Endodermal cell (in vitro differentiated cells): ENCODE data around the gene CD151. TPM values are rescaled to one million over a fixed set of nuclear protein-coding genes. Genes with fewer than 3 reads are reported as not detected.

Experiments used
- DNase-seq: peaks from one replicate; pipeline ENCODE4 v3.0.0-alpha.2; 2017
- H3K27ac ChIP-seq: 2 replicates; pipeline ENCODE4 v1.5.1; 2013; ENCODE audit warnings: mild to moderate bottlenecking, low read depth, low read length, moderate library complexity
- H3K27me3 ChIP-seq: 2 replicates; pipeline ENCODE4 v1.6.1; 2013; ENCODE audit warnings: mild to moderate bottlenecking, low read length, moderate library complexity; ENCODE audit not compliant: insufficient read depth, control insufficient read depth, poor library complexity, severe bottlenecking
- H3K36me3 ChIP-seq: 2 replicates; pipeline ENCODE4 v1.7.0; 2013; ENCODE audit warnings: mild to moderate bottlenecking, low read length, moderate library complexity; ENCODE audit not compliant: control insufficient read depth, insufficient read depth
- H3K4me1 ChIP-seq: one replicate; pipeline ENCODE4 v1.7.0; 2013; ENCODE audit warnings: low read length; ENCODE audit not compliant: control insufficient read depth, insufficient read depth
- H3K4me3 ChIP-seq: 2 replicates; pipeline ENCODE4 v1.5.1; 2013; ENCODE audit warnings: mild to moderate bottlenecking, low read length, moderate library complexity
- H3K9ac ChIP-seq: 2 replicates; pipeline ENCODE4 v1.6.1; 2013; ENCODE audit warnings: mild to moderate bottlenecking, low read length, moderate library complexity; ENCODE audit not compliant: poor library complexity, severe bottlenecking; ENCODE audit errors: extremely low read depth
- H3K9me3 ChIP-seq: 2 replicates; pipeline ENCODE4 v1.6.1; 2013; ENCODE audit warnings: mild to moderate bottlenecking, low read length, moderate library complexity; ENCODE audit not compliant: control insufficient read depth
- H3K27ac Mint-ChIP-seq: 2 replicates; pipeline ENCODE4 v1.8.0; 2020; ENCODE audit warnings: mixed read lengths
- H3K27me3 Mint-ChIP-seq: 2 replicates; pipeline ENCODE4 v1.8.0; 2021; ENCODE audit warnings: mild to moderate bottlenecking, mixed read lengths; ENCODE audit not compliant: insufficient read depth
- H3K36me3 Mint-ChIP-seq: 2 replicates; pipeline ENCODE4 v1.8.0; 2020; ENCODE audit warnings: low read depth, mixed read lengths
- H3K4me1 Mint-ChIP-seq: 2 replicates; pipeline ENCODE4 v1.8.0; 2020; ENCODE audit warnings: mixed read lengths
- H3K4me3 Mint-ChIP-seq: 2 replicates; pipeline ENCODE4 v1.8.0; 2020; ENCODE audit warnings: mild to moderate bottlenecking, moderate library complexity, mixed read lengths
- H3K9me3 Mint-ChIP-seq: 2 replicates; pipeline ENCODE4 v1.8.0; 2020; ENCODE audit warnings: mild to moderate bottlenecking, mixed read lengths
- CTCF ChIP-seq: fragments of 200-600 bp; sonication (generic); conservative IDR thresholded peaks from 2 replicates; pipeline ENCODE4 v1.5.0; 2021; ENCODE audit warnings: antibody characterized with exemption, mild to moderate bottlenecking
- WGBS, 2 experiments: methylation state at CpG; one replicate each; pipeline versions ENCODE4 v1.1.5 to v1.1.7; 2013; ENCODE audit warnings: missing lambda C conversion rate in 2 of 2, mixed read lengths in 1 of 2; ENCODE audit not compliant: insufficient coverage in 1 of 2, insufficient read length in 1 of 2; 5-methylcytosine and 5-hydroxymethylcytosine counted together
- total RNA-seq, 2 donors: library from RNA; stranded (reverse); fragmentation: NEBNext Ultra II Directional in 1 of 2; extraction: Animal tissue kit (Norgen Biotek cat#: 25700) in 1 of 2; gene quantifications; 2 replicates in 1 of 2; 3 replicates in 1 of 2; pipeline ENCODE4 v1.2.1, GENCODE V29; 2021

Gene CD151
- total RNA-seq, 2 donors from 2014 or later = 139 to 165 TPM

GRCh38 chr11:875203-875602, 42.5 kb downstream of the CD151 start:
- H3K4me1 Mint-ChIP-seq = no peaks in the 10 kb centered on the region

GRCh38 chr11:875769-876301, 43.1 kb downstream of the CD151 start:
- no peak overlapping the region for H3K9ac ChIP-seq
- WGBS, 2 experiments = 94 to 97% methylated on average over 21 of the region's 21 CpGs
- H3K27me3 ChIP-seq = no peaks in the 10 kb centered on the region
- no peaks in the 10 kb centered on the region for H3K4me1 Mint-ChIP-seq
- TF ChIP-seq CTCF = no peak
- H3K36me3 Mint-ChIP-seq = peaks cover 45% of the 10 kb centered on the region
- no peak overlapping the region for H3K27ac ChIP-seq
- H3K9me3 ChIP-seq = no peaks in the 10 kb centered on the region
- no peaks in the 10 kb centered on the region for H3K9me3 Mint-ChIP-seq
- no peak overlapping the region for H3K27ac Mint-ChIP-seq
- H3K4me3 ChIP-seq = no peak overlapping the region
- no peak for DNase-seq
- no peaks in the 10 kb centered on the region for H3K27me3 Mint-ChIP-seq
- H3K4me3 Mint-ChIP-seq = no peak overlapping the region
- no peaks in the 10 kb centered on the region for H3K4me1 ChIP-seq
- H3K36me3 ChIP-seq = peaks cover 13% of the 10 kb centered on the region

More at GRCh38 chr11:875203-875602, 42.5 kb downstream of the CD151 start:
- DNase-seq = no peak
- Histone ChIP-seq H3K9me3 (no peaks in the 10 kb centered on the region), H3K27ac (no peak overlapping the region), H3K27me3 (no peaks in the 10 kb centered on the region), H3K4me1 (no peaks in the 10 kb centered on the region), H3K36me3 (peaks cover 13% of the 10 kb centered on the region), H3K4me3 (no peak overlapping the region), H3K9ac (no peak overlapping the region)
- H3K4me3 Mint-ChIP-seq = no peak overlapping the region
- no peak overlapping the region for H3K27ac Mint-ChIP-seq
- peaks cover 38% of the 10 kb centered on the region for H3K36me3 Mint-ChIP-seq
- H3K27me3 Mint-ChIP-seq = no peaks in the 10 kb centered on the region
- TF ChIP-seq CTCF = no peak
- no peaks in the 10 kb centered on the region for H3K9me3 Mint-ChIP-seq
- 95% methylated on average over 9 to 16 of the region's 16 CpGs for WGBS, 2 experiments

GRCh38 chr11:876545-876944, 43.8 kb downstream of the CD151 start:
- Histone ChIP-seq H3K36me3 (peaks cover 16% of the 10 kb centered on the region), H3K27ac (no peak overlapping the region), H3K9ac (no peak overlapping the region), H3K27me3 (no peaks in the 10 kb centered on the region), H3K4me3 (no peak overlapping the region), H3K9me3 (no peaks in the 10 kb centered on the region), H3K4me1 (no peaks in the 10 kb centered on the region)
- no peak overlapping the region for H3K4me3 Mint-ChIP-seq
- H3K9me3 Mint-ChIP-seq = no peaks in the 10 kb centered on the region
- no peaks in the 10 kb centered on the region for H3K4me1 Mint-ChIP-seq
- no peak for TF ChIP-seq CTCF
- DNase-seq = no peak
- H3K27me3 Mint-ChIP-seq = no peaks in the 10 kb centered on the region
- 95 to 99% methylated on average over 7 to 12 of the region's 12 CpGs for WGBS, 2 experiments
- H3K27ac Mint-ChIP-seq = no peak overlapping the region
- peaks cover 48% of the 10 kb centered on the region for H3K36me3 Mint-ChIP-seq
